ENCODE data around the gene CDC42.
A peak's percentile ranks its signal among the peaks of the same experiment; 100 is the strongest.

The CDC42 gene

DNA sequence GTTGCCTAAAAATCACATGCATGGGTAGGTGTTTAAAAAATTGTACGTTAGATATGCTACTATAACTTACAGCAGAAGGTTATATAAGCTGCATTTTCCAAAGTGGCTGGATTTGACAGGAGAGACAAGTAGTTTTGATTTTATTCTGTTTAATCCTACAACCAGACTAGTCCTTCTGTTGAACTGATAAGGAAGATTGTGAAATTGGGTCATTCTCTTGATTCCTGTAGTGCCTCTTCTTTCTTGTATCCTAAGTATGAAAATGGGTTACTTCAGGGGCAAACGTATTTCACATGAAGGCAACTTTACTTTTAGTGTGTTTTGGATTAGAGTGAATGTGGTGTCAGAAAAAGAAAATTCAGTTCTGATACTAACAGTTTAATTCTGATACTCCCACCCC lies 19.0 kb downstream of the CDC42 start:
- DNase-seq, result peak in 1 of 2 donors; percentile 75
- Histone ChIP-seq H2AK5ac (ENCODE audit: low read length) (no peak overlapping the region), H3K36me3 (ENCODE audit: control insufficient read depth in 1 of 2, insufficient read depth in 2 of 2, low read length in 2 of 2) (peaks cover 6 to 9% of the 10 kb centered on the region in 2 experiments), H3K9ac (ENCODE audit: low read length) (no peak overlapping the region), H2BK12ac (ENCODE audit: low read length) (no peak overlapping the region), H3K4me3 (ENCODE audit: low read depth, low read length) (no peak overlapping the region), H2AFZ (ENCODE audit: insufficient read depth, low read length, poor library complexity) (no peak overlapping the region), H3K79me1 (ENCODE audit: low read length) (peaks cover 2% of the 10 kb centered on the region), H3K18ac (ENCODE audit: low read length) (no peak overlapping the region), H3K27me3 (ENCODE audit: insufficient read depth, low read length) (no peaks in the 10 kb centered on the region), H4K12ac (ENCODE audit: low read depth, low read length) (no peak overlapping the region), H3K79me2 (ENCODE audit: control insufficient read depth, insufficient read depth, low read length, poor library complexity) (peaks cover 39% of the 10 kb centered on the region), H3K9me3 (ENCODE audit: insufficient read depth, low read depth, low read length) (no peaks in the 10 kb centered on the region), H3K14ac (ENCODE audit: low read length) (no peak overlapping the region), H3K23ac (ENCODE audit: low read length) (no peak overlapping the region), H3K4me2 (ENCODE audit: low read length) (no peak overlapping the region), H4K91ac (ENCODE audit: low read depth, low read length) (no peak overlapping the region), H3K27ac (ENCODE audit: low read depth, low read length) (no peak overlapping the region), H3K4ac (ENCODE audit: low read depth, low read length) (peak overlapping the region; percentile 97), H2BK120ac (ENCODE audit: insufficient read depth, low read length, poor library complexity) (no peak overlapping the region), H3K4me1 (ENCODE audit: control insufficient read depth in 1 of 2, insufficient read depth in 2 of 2, low read length in 2 of 2) (peaks cover 8 to 10% of the 10 kb centered on the region in 2 experiments), H2BK5ac (ENCODE audit: low read depth, low read length, poor library complexity) (no peak overlapping the region), H4K8ac (ENCODE audit: low read depth, low read length) (no peak overlapping the region)
- no CpG with 5 or more reads among the region's 2 CpGs for WGBS (ENCODE audit: extremely low coverage, insufficient coverage, insufficient read length)

DNA sequence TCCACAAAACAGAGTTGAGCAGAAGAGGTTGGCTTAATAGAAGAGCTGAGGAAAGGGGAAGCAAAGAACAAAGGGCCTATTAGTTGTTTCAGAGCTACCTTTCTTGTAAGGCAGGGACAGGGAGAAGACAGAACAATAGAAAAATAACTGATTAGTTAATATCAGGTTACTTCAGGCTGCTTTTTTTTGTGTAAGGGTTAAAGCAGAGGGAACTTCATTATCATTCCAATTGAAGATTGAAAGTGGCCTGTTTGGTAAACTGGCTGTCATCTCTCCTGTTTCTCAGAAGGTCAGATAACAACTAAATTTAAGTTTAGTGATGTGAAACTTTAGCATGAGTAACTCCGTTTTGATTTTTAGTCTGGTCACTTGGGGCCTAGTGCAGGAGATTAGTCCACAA lies 22.3 kb downstream of the CDC42 start:
- no peaks in the 10 kb centered on the region for H3K9me3 ChIP-seq (ENCODE audit: insufficient read depth, low read depth, low read length)
- peaks cover 1% of the 10 kb centered on the region for H3K79me1 ChIP-seq (ENCODE audit: low read length)

DNA sequence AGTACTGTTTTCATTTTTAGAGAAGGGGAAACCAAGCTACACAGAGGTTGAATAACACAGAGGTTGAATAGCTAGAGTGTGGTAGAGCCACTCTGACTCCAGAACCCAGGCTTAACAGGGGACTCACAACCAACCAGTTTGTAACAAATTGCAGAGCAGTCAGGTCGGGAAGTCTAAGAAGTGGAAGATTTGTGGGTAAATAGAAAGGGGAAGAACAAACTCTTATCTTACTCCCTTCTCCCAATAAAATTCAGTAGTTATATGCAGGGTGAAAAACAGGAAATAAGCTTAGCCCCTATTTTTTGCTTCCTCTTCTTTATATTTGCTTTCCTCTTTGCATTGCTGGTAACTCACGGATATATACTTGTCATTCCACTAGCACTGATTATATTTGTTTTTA lies 23.2 kb downstream of the CDC42 start:
- Histone ChIP-seq H3K4me2 (ENCODE audit: low read length) (no peak overlapping the region), H2BK5ac (ENCODE audit: low read depth, low read length, poor library complexity) (no peak overlapping the region), H3K9ac (ENCODE audit: low read length) (no peak overlapping the region)

More for the DNA sequence above, 22.3 kb downstream of the CDC42 start:
- Histone ChIP-seq H2AFZ (ENCODE audit: insufficient read depth, low read length, poor library complexity) (no peak overlapping the region), H3K4me3 (ENCODE audit: low read depth, low read length) (no peak overlapping the region), H2BK120ac (ENCODE audit: insufficient read depth, low read length, poor library complexity) (no peak overlapping the region), H2BK5ac (ENCODE audit: low read depth, low read length, poor library complexity) (no peak overlapping the region), H3K27ac (ENCODE audit: low read depth, low read length) (no peak overlapping the region), H3K23ac (ENCODE audit: low read length) (no peak overlapping the region), H4K12ac (ENCODE audit: low read depth, low read length) (no peak overlapping the region), H3K36me3 (ENCODE audit: control insufficient read depth in 1 of 2, insufficient read depth in 2 of 2, low read length in 2 of 2) (peaks cover 6 to 16% of the 10 kb centered on the region in 2 experiments), H3K9ac (ENCODE audit: low read length) (no peak overlapping the region), H3K27me3 (ENCODE audit: insufficient read depth, low read length) (no peaks in the 10 kb centered on the region), H3K79me2 (ENCODE audit: control insufficient read depth, insufficient read depth, low read length, poor library complexity) (peaks cover 28% of the 10 kb centered on the region), H3K18ac (ENCODE audit: low read length) (no peak overlapping the region), H2BK12ac (ENCODE audit: low read length) (no peak overlapping the region), H2AK5ac (ENCODE audit: low read length) (no peak overlapping the region), H3K4me2 (ENCODE audit: low read length) (no peak overlapping the region), H3K4me1 (ENCODE audit: control insufficient read depth in 1 of 2, insufficient read depth in 2 of 2, low read length in 2 of 2) (peaks cover 3 to 5% of the 10 kb centered on the region in 2 experiments), H4K8ac (ENCODE audit: low read depth, low read length) (no peak overlapping the region), H3K4ac (ENCODE audit: low read depth, low read length) (peak overlapping the region; percentile 57), H4K91ac (ENCODE audit: low read depth, low read length) (no peak overlapping the region), H3K14ac (ENCODE audit: low read length) (no peak overlapping the region)
- WGBS (ENCODE audit: extremely low coverage, insufficient coverage, insufficient read length), result no CpG with 5 or more reads among the region's 1 CpG
- no peak for DNase-seq

DNA sequence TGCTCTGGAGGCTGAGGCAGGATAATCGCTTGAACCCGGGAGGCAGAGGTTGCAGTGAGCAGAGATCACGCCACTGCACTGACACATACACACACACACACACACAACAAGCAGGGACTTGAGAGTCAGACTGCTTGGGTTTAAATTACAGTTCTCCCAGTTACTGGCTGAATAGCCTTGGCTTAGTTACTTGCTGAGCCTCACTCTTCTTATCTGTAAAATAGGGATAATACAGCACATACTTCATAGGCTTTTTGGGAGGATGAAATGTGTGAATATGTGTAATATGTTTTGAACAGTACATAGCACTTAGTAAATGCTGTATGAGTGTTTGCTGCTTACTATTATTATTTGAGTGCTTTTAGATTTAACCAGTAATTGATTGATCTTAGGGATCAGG lies 23.8 kb downstream of the CDC42 start:
- no peak overlapping the region for H3K4me3 ChIP-seq (ENCODE audit: low read depth, low read length)
- WGBS (ENCODE audit: extremely low coverage, insufficient coverage, insufficient read length), result no CpG with 5 or more reads among the region's 3 CpGs
- H3K14ac ChIP-seq (ENCODE audit: low read length), result no peak overlapping the region
- no peak overlapping the region for H4K91ac ChIP-seq (ENCODE audit: low read depth, low read length)
- peaks cover 6 to 16% of the 10 kb centered on the region in 2 experiments for H3K36me3 ChIP-seq (ENCODE audit: control insufficient read depth in 1 of 2, insufficient read depth in 2 of 2, low read length in 2 of 2)
- no peak overlapping the region for H4K12ac ChIP-seq (ENCODE audit: low read depth, low read length)
- H3K23ac ChIP-seq (ENCODE audit: low read length), result no peak overlapping the region
- no peak overlapping the region for H3K18ac ChIP-seq (ENCODE audit: low read length)
- H3K27ac ChIP-seq (ENCODE audit: low read depth, low read length), result no peak overlapping the region
- H3K9ac ChIP-seq (ENCODE audit: low read length), result no peak overlapping the region
- peaks cover 2 to 4% of the 10 kb centered on the region in 2 experiments for H3K4me1 ChIP-seq (ENCODE audit: control insufficient read depth in 1 of 2, insufficient read depth in 2 of 2, low read length in 2 of 2)
- peak overlapping the region; percentile 9 for H3K4ac ChIP-seq (ENCODE audit: low read depth, low read length)
- no peaks in the 10 kb centered on the region for H3K9me3 ChIP-seq (ENCODE audit: insufficient read depth, low read depth, low read length)
- no peaks in the 10 kb centered on the region for H3K79me1 ChIP-seq (ENCODE audit: low read length)
- no peaks in the 10 kb centered on the region for H3K27me3 ChIP-seq (ENCODE audit: insufficient read depth, low read length)
- no peak overlapping the region for H2AK5ac ChIP-seq (ENCODE audit: low read length)
- H2AFZ ChIP-seq (ENCODE audit: insufficient read depth, low read length, poor library complexity), result no peak overlapping the region
- H2BK12ac ChIP-seq (ENCODE audit: low read length), result no peak overlapping the region
- no peak overlapping the region for H2BK120ac ChIP-seq (ENCODE audit: insufficient read depth, low read length, poor library complexity)
- H4K8ac ChIP-seq (ENCODE audit: low read depth, low read length), result no peak overlapping the region
- peaks cover 24% of the 10 kb centered on the region for H3K79me2 ChIP-seq (ENCODE audit: control insufficient read depth, insufficient read depth, low read length, poor library complexity)
- DNase-seq, result no peak
- H2BK5ac ChIP-seq (ENCODE audit: low read depth, low read length, poor library complexity), result no peak overlapping the region
- no peak overlapping the region for H3K4me2 ChIP-seq (ENCODE audit: low read length)

More for the DNA sequence above, 23.2 kb downstream of the CDC42 start:
- no CpG with 5 or more reads among the region's 2 CpGs for WGBS (ENCODE audit: extremely low coverage, insufficient coverage, insufficient read length)
- Histone ChIP-seq H4K12ac (ENCODE audit: low read depth, low read length) (no peak overlapping the region), H4K8ac (ENCODE audit: low read depth, low read length) (no peak overlapping the region), H3K4me3 (ENCODE audit: low read depth, low read length) (no peak overlapping the region), H3K36me3 (ENCODE audit: control insufficient read depth in 1 of 2, insufficient read depth in 2 of 2, low read length in 2 of 2) (peaks cover 5 to 16% of the 10 kb centered on the region in 2 experiments), H3K27me3 (ENCODE audit: insufficient read depth, low read length) (no peaks in the 10 kb centered on the region), H3K18ac (ENCODE audit: low read length) (no peak overlapping the region), H2BK12ac (ENCODE audit: low read length) (no peak overlapping the region), H3K79me2 (ENCODE audit: control insufficient read depth, insufficient read depth, low read length, poor library complexity) (peaks cover 25% of the 10 kb centered on the region), H4K91ac (ENCODE audit: low read depth, low read length) (no peak overlapping the region), H3K9me3 (ENCODE audit: insufficient read depth, low read depth, low read length) (no peaks in the 10 kb centered on the region), H2AFZ (ENCODE audit: insufficient read depth, low read length, poor library complexity) (no peak overlapping the region), H3K4ac (ENCODE audit: low read depth, low read length) (peak overlapping the region; percentile 91), H3K4me1 (ENCODE audit: control insufficient read depth in 1 of 2, insufficient read depth in 2 of 2, low read length in 2 of 2) (peaks cover 2 to 4% of the 10 kb centered on the region in 2 experiments), H3K79me1 (ENCODE audit: low read length) (no peaks in the 10 kb centered on the region), H2AK5ac (ENCODE audit: low read length) (no peak overlapping the region), H3K27ac (ENCODE audit: low read depth, low read length) (no peak overlapping the region), H2BK120ac (ENCODE audit: insufficient read depth, low read length, poor library complexity) (no peak overlapping the region), H3K14ac (ENCODE audit: low read length) (no peak overlapping the region), H3K23ac (ENCODE audit: low read length) (no peak overlapping the region)
- no peak for DNase-seq
